H9 (cell line): ENCODE data around the gene SLC19A1. TPM values are rescaled to one million over a fixed set of nuclear protein-coding genes. Genes with fewer than 3 reads are reported as not detected.

Experiments used
- DNase-seq: peaks from one replicate; pipeline ENCODE4 v3.0.0-alpha.2; 2017
- H2AFZ ChIP-seq: one replicate; pipeline ENCODE4 v1.6.1; 2013; ENCODE audit warnings: mild to moderate bottlenecking, low read length, control low read depth, moderate library complexity
- H2AK5ac ChIP-seq: 2 replicates; pipeline ENCODE4 v1.6.1; 2013; ENCODE audit warnings: low read length, control low read depth, mixed read lengths; ENCODE audit not compliant: insufficient read length
- H2BK120ac ChIP-seq: one replicate; pipeline ENCODE4 v1.6.1; 2013; ENCODE audit warnings: low read depth, mild to moderate bottlenecking, low read length, control low read depth, inconsistent platforms; ENCODE audit not compliant: poor library complexity, severe bottlenecking
- H2BK12ac ChIP-seq: 2 replicates; pipeline ENCODE4 v1.6.1; 2013; ENCODE audit warnings: low read length, control low read depth, mixed read lengths, low read depth; ENCODE audit not compliant: insufficient read length
- H2BK15ac ChIP-seq: 2 replicates; pipeline ENCODE4 v1.6.1; 2013; ENCODE audit warnings: low read depth, low read length, control low read depth
- H2BK20ac ChIP-seq: one replicate; pipeline ENCODE4 v1.6.1; 2013; ENCODE audit warnings: low read depth, mild to moderate bottlenecking, low read length, control low read depth, inconsistent platforms; ENCODE audit not compliant: poor library complexity, severe bottlenecking
- H2BK5ac ChIP-seq: 2 replicates; pipeline ENCODE4 v1.6.1; 2013; ENCODE audit warnings: low read length, control low read depth, mixed read lengths; ENCODE audit not compliant: insufficient read length
- H3K14ac ChIP-seq: 2 replicates; pipeline ENCODE4 v1.6.1; 2013; ENCODE audit warnings: low read length, control low read depth; ENCODE audit not compliant: insufficient read depth
- H3K18ac ChIP-seq: 2 replicates; pipeline ENCODE4 v1.6.1; 2013; ENCODE audit warnings: low read depth, mild to moderate bottlenecking, mixed read lengths, low read length, control low read depth; ENCODE audit not compliant: insufficient read length
- H3K23ac ChIP-seq: 2 replicates; pipeline ENCODE4 v1.6.1; 2013; ENCODE audit warnings: low read length, control low read depth, mixed read lengths, low read depth; ENCODE audit not compliant: insufficient read length
- H3K23me2 ChIP-seq: 2 replicates; pipeline ENCODE4 v1.6.1; 2013; ENCODE audit warnings: low read depth, mild to moderate bottlenecking, mixed read lengths, low read length, control low read depth; ENCODE audit not compliant: insufficient read length, poor library complexity, severe bottlenecking
- H3K27ac ChIP-seq: 2 replicates; pipeline ENCODE4 v1.5.1; 2013; ENCODE audit warnings: low read length, control low read depth, mixed read lengths, low read depth; ENCODE audit not compliant: insufficient read length
- H3K27me3 ChIP-seq: 2 replicates; pipeline ENCODE4 v1.6.1; 2013; ENCODE audit warnings: low read length, control low read depth, inconsistent platforms; ENCODE audit not compliant: insufficient read depth
- H3K4ac ChIP-seq: 2 replicates; pipeline ENCODE4 v1.6.1; 2013; ENCODE audit warnings: low read depth, mild to moderate bottlenecking, control low read depth, inconsistent platforms, low read length, moderate library complexity
- H3K4me1 ChIP-seq: 2 replicates; pipeline ENCODE4 v1.6.1; 2013; ENCODE audit warnings: low read length, control low read depth, inconsistent platforms; ENCODE audit not compliant: insufficient read depth
- H3K4me2 ChIP-seq: 2 replicates; pipeline ENCODE4 v1.6.1; 2013; ENCODE audit warnings: low read length, control low read depth, mixed read lengths; ENCODE audit not compliant: insufficient read length, insufficient read depth
- H3K56ac ChIP-seq: 2 replicates; pipeline ENCODE4 v1.6.1; 2013; ENCODE audit warnings: low read depth, mild to moderate bottlenecking, mixed read lengths, low read length, control low read depth; ENCODE audit not compliant: insufficient read length
- H3K79me1 ChIP-seq: 2 replicates; pipeline ENCODE4 v1.6.1; 2013; ENCODE audit warnings: low read depth, mild to moderate bottlenecking, moderate library complexity, low read length, control low read depth, inconsistent platforms; ENCODE audit not compliant: insufficient read depth, poor library complexity, severe bottlenecking
- H3K79me2 ChIP-seq: 2 replicates; pipeline ENCODE4 v1.6.1; 2013; ENCODE audit warnings: low read length, control low read depth, inconsistent platforms; ENCODE audit not compliant: insufficient read depth
- H3K9ac ChIP-seq: 2 replicates; pipeline ENCODE4 v1.6.1; 2013; ENCODE audit warnings: low read length, control low read depth, mixed read lengths; ENCODE audit not compliant: insufficient read length; ENCODE audit errors: extremely low read depth
- H3K9me3 ChIP-seq: one replicate; pipeline ENCODE4 v1.6.1; 2013; ENCODE audit warnings: low read depth, low read length, inconsistent platforms; ENCODE audit not compliant: control insufficient read depth
- H3T11ph ChIP-seq: one replicate; pipeline ENCODE4 v1.6.1; 2013; ENCODE audit warnings: mild to moderate bottlenecking, low read length, control low read depth, inconsistent platforms
- H4K20me1 ChIP-seq: one replicate; pipeline ENCODE4 v1.6.1; 2013; ENCODE audit not compliant: control insufficient read depth, insufficient read length, insufficient read depth
- H4K5ac ChIP-seq: 2 replicates; pipeline ENCODE4 v1.6.1; 2013; ENCODE audit warnings: low read depth, mild to moderate bottlenecking, mixed read lengths, low read length, control low read depth; ENCODE audit not compliant: insufficient read length
- H4K8ac ChIP-seq: replicated peaks from 2 replicates; pipeline ENCODE4 v1.6.1; 2013; ENCODE audit warnings: low read length, control low read depth, mixed read lengths, low read depth; ENCODE audit not compliant: insufficient read length
- H4K91ac ChIP-seq: 2 replicates; pipeline ENCODE4 v1.6.1; 2013; ENCODE audit warnings: low read depth, mild to moderate bottlenecking, moderate library complexity, mixed read lengths, low read length, control low read depth; ENCODE audit not compliant: insufficient read length
- H3K27ac Mint-ChIP-seq, 3 experiments: 2 replicates in 2 of 3; 3 replicates in 1 of 3; pipeline ENCODE4 v1.8.0; 2020 to 2021; ENCODE audit warnings: mixed read lengths in 3 of 3, mild to moderate bottlenecking in 1 of 3, moderate library complexity in 1 of 3
- H3K27me3 Mint-ChIP-seq: 2 replicates; pipeline ENCODE4 v1.8.0; 2021; ENCODE audit warnings: low read depth, mild to moderate bottlenecking, moderate library complexity, mixed read lengths
- H3K36me3 Mint-ChIP-seq, 3 experiments: 2 replicates in 2 of 3; 3 replicates in 1 of 3; pipeline ENCODE4 v1.8.0; 2020 to 2021; ENCODE audit warnings: low read depth in 3 of 3, mixed read lengths in 3 of 3; ENCODE audit not compliant: insufficient read depth in 1 of 3
- H3K4me1 Mint-ChIP-seq, 2 experiments: 2 replicates each; pipeline ENCODE4 v1.8.0; 2020; ENCODE audit warnings: mixed read lengths in 2 of 2
- H3K4me3 Mint-ChIP-seq, 2 experiments: 2 replicates in 1 of 2; 3 replicates in 1 of 2; pipeline ENCODE4 v1.8.0; 2020 to 2021; ENCODE audit warnings: mild to moderate bottlenecking in 2 of 2, mixed read lengths in 2 of 2, moderate library complexity in 1 of 2
- H3K9me3 Mint-ChIP-seq, 2 experiments: 2 replicates in 1 of 2; 3 replicates in 1 of 2; pipeline ENCODE4 v1.8.0; 2020; ENCODE audit warnings: mild to moderate bottlenecking in 2 of 2, mixed read lengths in 2 of 2, moderate library complexity in 1 of 2
- WGBS: extraction: QIAGEN DNeasy Blood & Tissue Kit; methylation state at CpG from one replicate; pipeline ENCODE4 v1.1.7; 2013; ENCODE audit warnings: missing lambda C conversion rate, low lambda C conversion rate, mixed read lengths; ENCODE audit not compliant: insufficient read length; ENCODE audit errors: extremely low coverage; 5-methylcytosine and 5-hydroxymethylcytosine counted together
- total RNA-seq: library from RNA; stranded (reverse); gene quantifications from 2 replicates; pipeline ENCODE4 v1.2.1, GENCODE V29; 2021
- TF ChIP-seq, protein P1 (sequence below): fragments of 200-600 bp; sonication (generic); conservative IDR thresholded peaks from 3 replicates; pipeline ENCODE4 v1.8.0; 2021; ENCODE audit warnings: antibody characterized with exemption, mild to moderate bottlenecking

Gene SLC19A1
- total RNA-seq, 1 experiment from 2014 or later = 32.4 TPM

DNA sequence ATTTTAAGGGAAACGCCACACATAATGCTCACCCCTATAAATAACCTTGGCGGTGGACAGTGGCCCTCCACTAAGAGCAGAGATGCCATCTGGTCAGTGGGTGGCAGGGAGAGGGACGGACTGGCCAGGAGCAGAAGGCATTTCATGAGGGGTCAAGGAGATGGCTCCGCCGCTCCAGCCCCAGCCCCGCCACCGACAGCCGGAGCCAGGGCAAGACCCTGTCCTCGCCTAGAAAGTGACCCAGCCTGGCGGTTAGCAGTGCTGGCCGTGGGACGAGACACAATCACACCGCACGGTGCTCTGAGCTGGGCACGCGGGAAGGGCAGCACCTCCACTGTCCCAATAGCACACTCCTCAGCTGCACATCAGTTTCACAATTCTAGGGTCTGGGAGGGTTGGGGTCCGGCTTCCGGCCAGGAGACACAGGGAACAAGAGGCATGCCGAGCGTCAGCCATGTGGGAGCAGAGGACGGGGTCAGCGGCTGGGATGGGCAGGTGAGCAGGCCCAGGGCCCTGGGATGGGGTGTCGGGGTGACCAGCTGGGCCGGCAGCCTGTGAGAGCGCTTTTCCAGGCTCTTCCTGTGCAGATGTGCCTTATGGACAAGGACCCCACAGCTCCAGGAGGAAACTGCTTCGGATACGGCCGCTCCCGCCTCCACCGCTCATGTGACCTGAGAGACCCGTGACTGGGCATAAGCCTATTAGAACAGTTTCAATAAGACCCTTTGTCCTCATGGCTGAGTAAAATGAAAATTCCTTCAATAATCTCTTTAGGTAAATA is 5.7 kb downstream of the SLC19A1 start:
- Mint-ChIP-seq H3K36me3 (peaks cover 4 to 16% (median 10%) of the 10 kb centered on the region in 3 experiments), H3K4me3 (no peak overlapping the region), H3K9me3 (no peaks in the 10 kb centered on the region; a peak in 1 of 5 replicates), H3K27ac (no peak overlapping the region; a peak in 1 of 7 replicates), H3K27me3 (no peaks in the 10 kb centered on the region), H3K4me1 (peaks cover 4 to 5% of the 10 kb centered on the region in 2 experiments)
- H3K4ac ChIP-seq = no peak overlapping the region
- no peak overlapping the region for H3K4me2 ChIP-seq
- H3K56ac ChIP-seq = no peak overlapping the region
- WGBS = no CpG with 5 or more reads among the region's 31 CpGs
- H2BK120ac ChIP-seq = no peak overlapping the region
- H3K9me3 ChIP-seq = no peaks in the 10 kb centered on the region
- peaks cover 3% of the 10 kb centered on the region for H3K23me2 ChIP-seq
- H2AK5ac ChIP-seq = no peak overlapping the region
- no peak overlapping the region for H2BK12ac ChIP-seq
- no peak overlapping the region for H3K27ac ChIP-seq
- H3K79me2 ChIP-seq = peaks cover 6% of the 10 kb centered on the region; the same call in 1 of the 2 replicates
- no peak overlapping the region for H3T11ph ChIP-seq
- no peak overlapping the region for H4K5ac ChIP-seq
- no peak overlapping the region for H3K23ac ChIP-seq
- no peak overlapping the region for H2BK15ac ChIP-seq
- no peak overlapping the region for H2BK5ac ChIP-seq
- TF ChIP-seq, protein P1, sequence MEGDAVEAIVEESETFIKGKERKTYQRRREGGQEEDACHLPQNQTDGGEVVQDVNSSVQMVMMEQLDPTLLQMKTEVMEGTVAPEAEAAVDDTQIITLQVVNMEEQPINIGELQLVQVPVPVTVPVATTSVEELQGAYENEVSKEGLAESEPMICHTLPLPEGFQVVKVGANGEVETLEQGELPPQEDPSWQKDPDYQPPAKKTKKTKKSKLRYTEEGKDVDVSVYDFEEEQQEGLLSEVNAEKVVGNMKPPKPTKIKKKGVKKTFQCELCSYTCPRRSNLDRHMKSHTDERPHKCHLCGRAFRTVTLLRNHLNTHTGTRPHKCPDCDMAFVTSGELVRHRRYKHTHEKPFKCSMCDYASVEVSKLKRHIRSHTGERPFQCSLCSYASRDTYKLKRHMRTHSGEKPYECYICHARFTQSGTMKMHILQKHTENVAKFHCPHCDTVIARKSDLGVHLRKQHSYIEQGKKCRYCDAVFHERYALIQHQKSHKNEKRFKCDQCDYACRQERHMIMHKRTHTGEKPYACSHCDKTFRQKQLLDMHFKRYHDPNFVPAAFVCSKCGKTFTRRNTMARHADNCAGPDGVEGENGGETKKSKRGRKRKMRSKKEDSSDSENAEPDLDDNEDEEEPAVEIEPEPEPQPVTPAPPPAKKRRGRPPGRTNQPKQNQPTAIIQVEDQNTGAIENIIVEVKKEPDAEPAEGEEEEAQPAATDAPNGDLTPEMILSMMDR = no peak
- H4K8ac ChIP-seq = no peak overlapping the region
- H3K9ac ChIP-seq = no peak overlapping the region
- no peaks in the 10 kb centered on the region for H3K79me1 ChIP-seq
- no peak overlapping the region for H4K91ac ChIP-seq
- no peak overlapping the region for H3K18ac ChIP-seq
- no peak for DNase-seq
- no peaks in the 10 kb centered on the region for H4K20me1 ChIP-seq
- no peak overlapping the region for H2BK20ac ChIP-seq
- H3K14ac ChIP-seq = no peak overlapping the region
- H3K27me3 ChIP-seq = no peaks in the 10 kb centered on the region
- no peak overlapping the region for H2AFZ ChIP-seq
- no peaks in the 10 kb centered on the region for H3K4me1 ChIP-seq
